GM23248 (cell line): Measurements from ENCODE around the gene TEX101. TPM values are rescaled to one million over a fixed set of nuclear protein-coding genes. Genes with fewer than 3 reads are reported as not detected.
"Not testable (repeated sequence)": the region's sequence is repeated elsewhere in the genome, so short reads cannot be mapped to it uniquely, and the experiment has no call there.

Source experiments
- DNase-seq: peaks from one replicate; pipeline ENCODE4 v3.0.0-alpha.2; 2015
- H2AFZ ChIP-seq: fragments of 200-600 bp; sonication (generic); 2 replicates; pipeline ENCODE4 v1.6.1; 2016; ENCODE audit warnings: antibody characterized with exemption
- H3F3A ChIP-seq: fragments of 200-600 bp; sonication (generic); 2 replicates; pipeline ENCODE4 v1.6.1; 2016; ENCODE audit warnings: mild to moderate bottlenecking, antibody characterized with exemption, mixed run types; ENCODE audit not compliant: insufficient read depth
- H3K27ac ChIP-seq: fragments of 200-600 bp; sonication (generic); 2 replicates; pipeline ENCODE4 v1.5.1; 2016; ENCODE audit warnings: mild to moderate bottlenecking
- H3K27me3 ChIP-seq: fragments of 200-600 bp; sonication (generic); replicated peaks from 2 replicates; pipeline ENCODE4 v1.6.1; 2016; ENCODE audit warnings: mild to moderate bottlenecking; ENCODE audit not compliant: insufficient read depth
- H3K36me3 ChIP-seq: fragments of 200-600 bp; sonication (generic); 2 replicates; pipeline ENCODE4 v1.6.1; 2016; ENCODE audit warnings: low read depth, mild to moderate bottlenecking
- H3K4me1 ChIP-seq: fragments of 200-600 bp; sonication (generic); 2 replicates; pipeline ENCODE4 v1.6.1; 2016; ENCODE audit warnings: mild to moderate bottlenecking; ENCODE audit not compliant: insufficient read depth
- H3K4me2 ChIP-seq: fragments of 200-600 bp; sonication (generic); one replicate; pipeline ENCODE4 v1.6.1; 2016; ENCODE audit warnings: mild to moderate bottlenecking; ENCODE audit not compliant: unreplicated experiment
- H3K4me3 ChIP-seq: fragments of 200-600 bp; sonication (generic); 2 replicates; pipeline ENCODE4 v1.5.1; 2016; ENCODE audit warnings: mild to moderate bottlenecking
- H3K79me2 ChIP-seq: fragments of 200-600 bp; sonication (generic); 2 replicates; pipeline ENCODE4 v1.6.1; 2016; ENCODE audit warnings: mild to moderate bottlenecking; ENCODE audit not compliant: insufficient read depth
- H3K9ac ChIP-seq: fragments of 200-600 bp; sonication (generic); 2 replicates; pipeline ENCODE4 v1.6.1; 2016; ENCODE audit warnings: mild to moderate bottlenecking
- H3K9me2 ChIP-seq: fragments of 200-600 bp; sonication (generic); 2 replicates; pipeline ENCODE4 v1.6.1; 2016; ENCODE audit warnings: mixed run types, mild to moderate bottlenecking, moderate library complexity; ENCODE audit not compliant: insufficient read depth
- H3K9me3 ChIP-seq: fragments of 200-600 bp; sonication (generic); one replicate; pipeline ENCODE4 v1.6.1; 2017; ENCODE audit warnings: low read depth
- H4K20me1 ChIP-seq: fragments of 200-600 bp; sonication (generic); 2 replicates; pipeline ENCODE4 v1.6.0; 2016; ENCODE audit not compliant: insufficient read depth
- EZH2 ChIP-seq: fragments of 200-600 bp; sonication (generic); IDR thresholded peaks from 2 replicates; pipeline ENCODE4 v1.6.1; 2018; ENCODE audit warnings: antibody characterized with exemption, mild to moderate bottlenecking; ENCODE audit not compliant: insufficient read depth, poor library complexity, severe bottlenecking
- EZH2phosphoT487 ChIP-seq: fragments of 200-600 bp; sonication (generic); IDR thresholded peaks from 2 replicates; pipeline ENCODE4 v1.6.1; 2018; ENCODE audit warnings: antibody characterized with exemption, moderate library complexity, mild to moderate bottlenecking, low read depth; ENCODE audit not compliant: insufficient read depth
- WGBS, 2 experiments: methylation state at CpG; one replicate each; pipeline ENCODE4 v1.1.6; 2015 to 2017; ENCODE audit warnings: low lambda C conversion rate in 2 of 2, low coverage in 1 of 2; ENCODE audit errors: missing lambda C conversion rate in 2 of 2; 5-methylcytosine and 5-hydroxymethylcytosine counted together
- in situ Hi-C: fragments of 300-500 bp; cut with MboI; formaldehyde crosslinking; loops from 2 replicates; pipeline ENCODE4 v1.15.0; 2020
- polyA plus RNA-seq: library from polyadenylated mRNA; unstranded; fragments of >200 nt; fragmentation: Nextera tagmentation; extraction: Ambion mirVana; gene quantifications from 2 replicates; pipeline ENCODE4 v1.2.1, GENCODE V29; 2016
- total RNA-seq: library from RNA; depleted of rRNA; stranded (reverse); fragments of >200 nt; shearing (Covaris generic); gene quantifications from 2 replicates; pipeline ENCODE4 v1.2.3, GENCODE V29; 2014; rRNA removed

The TEX101 gene, protein sequence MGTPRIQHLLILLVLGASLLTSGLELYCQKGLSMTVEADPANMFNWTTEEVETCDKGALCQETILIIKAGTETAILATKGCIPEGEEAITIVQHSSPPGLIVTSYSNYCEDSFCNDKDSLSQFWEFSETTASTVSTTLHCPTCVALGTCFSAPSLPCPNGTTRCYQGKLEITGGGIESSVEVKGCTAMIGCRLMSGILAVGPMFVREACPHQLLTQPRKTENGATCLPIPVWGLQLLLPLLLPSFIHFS
- total RNA-seq (not detected in 2 replicates), polyA plus RNA-seq (not detected in 2 replicates)

DNA sequence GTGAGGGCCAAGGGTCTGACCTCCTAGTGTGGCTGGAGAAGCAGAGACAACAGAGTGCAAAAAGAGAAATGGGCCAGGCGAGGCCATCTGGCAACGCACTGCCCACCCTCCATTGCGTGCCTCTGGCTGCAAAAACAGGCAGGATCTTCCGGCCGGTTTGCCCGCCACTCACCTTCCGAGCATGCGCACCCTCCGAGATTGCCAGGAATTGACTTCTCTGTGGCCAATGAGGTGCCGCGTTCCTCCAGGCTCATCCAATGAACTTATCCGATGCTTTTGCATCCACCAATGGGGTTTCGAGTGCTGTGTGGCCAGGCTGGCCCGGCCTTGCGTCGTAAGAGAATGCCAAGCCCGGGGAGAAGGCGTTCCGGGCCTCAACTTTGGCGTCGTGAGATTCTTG lies at the start of gene TEX101:
Gene TEX101, plus strand, starts transcription at position 337 of the 400 bp plus-strand sequence. CDS start 1,030 bp downstream, outside the sequence.
- 82% methylated on average over 21 of the region's 21 CpGs for WGBS, 2 experiments
- in situ Hi-C loops: loop anchor here (10.0 kb wide), 1 partner anchor 310 kb away; no protein-coding TSS in a partner anchor
- no peak within 1 kb of the TSS for H3K27ac ChIP-seq

DNA sequence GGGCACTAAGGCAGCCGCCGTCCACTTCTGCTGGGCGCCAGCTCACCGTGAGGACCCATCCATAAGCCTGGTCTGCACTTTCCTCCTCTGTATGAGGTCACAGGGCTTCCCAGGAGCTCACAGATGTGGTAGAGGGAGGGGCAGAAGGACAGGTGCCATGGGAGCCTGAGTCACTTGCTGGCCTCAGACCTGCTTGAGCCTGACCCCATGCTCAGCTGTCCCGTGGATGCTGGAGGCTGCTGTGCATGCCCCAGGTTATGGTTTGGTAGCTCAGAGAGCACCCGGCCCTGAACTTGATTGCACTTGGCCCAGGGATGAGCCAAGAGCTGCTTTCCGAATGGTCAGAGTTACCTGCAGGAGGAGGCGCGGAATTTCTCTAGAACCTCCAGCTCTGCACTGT lies 49.0 kb upstream of the TEX101 start:
- H3K4me2 ChIP-seq, DNase-seq, H2AFZ ChIP-seq, in situ Hi-C loops, H3K27ac ChIP-seq, H3K4me1 ChIP-seq, H3K79me2 ChIP-seq, H3K9ac ChIP-seq, H3K36me3 ChIP-seq, H3K4me3 ChIP-seq, H3F3A ChIP-seq, H3K9me2 ChIP-seq, H4K20me1 ChIP-seq, H3K9me3 ChIP-seq: not testable (repeated sequence)
- H3K27me3 ChIP-seq: peaks cover 16% of the 10 kb centered on the region
- WGBS, 2 experiments: 59 to 65% methylated on average over 5 of the region's 9 CpGs

More for the DNA sequence above, at the start of gene TEX101:
- Histone ChIP-seq H3K4me2 (no peak within 1 kb of the TSS), H3K9me3 (no peaks in the 10 kb centered on the region), H3K9me2 (no peaks in the 10 kb centered on the region), H3K4me3 (no peak within 1 kb of the TSS), H4K20me1 (no peaks in the 10 kb centered on the region), H3K36me3 (no peaks in the 10 kb centered on the region), H3K4me1 (no peaks in the 10 kb centered on the region), H3F3A (no peaks in the 10 kb centered on the region), H3K9ac (no peak within 1 kb of the TSS), H3K79me2 (no peaks in the 10 kb centered on the region), H2AFZ (no peak within 1 kb of the TSS), H3K27me3 (peaks cover 6% of the 10 kb centered on the region; the same call in 1 of the 2 replicates)
- no peak for TF ChIP-seq EZH2
- TF ChIP-seq EZH2phosphoT487: no peak
- no peak for DNase-seq

DNA sequence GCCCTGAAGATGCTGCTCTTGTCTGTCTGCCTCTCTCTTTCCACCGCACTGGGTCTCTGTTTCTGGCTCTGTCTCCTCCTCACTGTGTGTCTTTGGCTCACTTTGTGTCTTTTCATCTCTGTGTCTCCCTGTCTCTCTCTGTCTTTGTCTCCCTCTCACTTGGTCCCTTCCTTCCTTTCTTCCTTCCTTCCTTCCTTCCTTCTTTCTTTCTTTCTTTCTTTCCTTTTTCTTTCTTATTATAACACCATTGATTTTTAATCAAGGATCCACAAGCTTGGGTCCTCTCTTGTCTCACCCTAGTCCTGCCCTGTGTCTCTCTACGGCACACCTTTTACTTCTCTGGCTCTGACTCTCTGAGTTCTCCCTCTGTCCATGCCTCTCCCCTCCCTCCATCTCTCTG lies 46.9 kb upstream of the TEX101 start:
- no peak for DNase-seq
- H3K36me3 ChIP-seq: no peaks in the 10 kb centered on the region
- H3K9ac ChIP-seq: no peak overlapping the region
- no peak overlapping the region for H3K4me2 ChIP-seq
- in situ Hi-C loops: no loop called here
- H3K9me2 ChIP-seq: no peaks in the 10 kb centered on the region
- TF ChIP-seq EZH2 (no peak), EZH2phosphoT487 (no peak)
- H3K4me3 ChIP-seq: no peak overlapping the region
- peaks cover 22% of the 10 kb centered on the region for H3K27me3 ChIP-seq
- H3K79me2 ChIP-seq: no peaks in the 10 kb centered on the region
- no peak overlapping the region for H2AFZ ChIP-seq
- H3K4me1 ChIP-seq: no peaks in the 10 kb centered on the region
- no peaks in the 10 kb centered on the region for H3F3A ChIP-seq
- no peaks in the 10 kb centered on the region for H3K9me3 ChIP-seq
- 53 to 61% methylated on average over 2 of the region's 2 CpGs for WGBS, 2 experiments
- no peak overlapping the region for H3K27ac ChIP-seq
- no peaks in the 10 kb centered on the region for H4K20me1 ChIP-seq

DNA sequence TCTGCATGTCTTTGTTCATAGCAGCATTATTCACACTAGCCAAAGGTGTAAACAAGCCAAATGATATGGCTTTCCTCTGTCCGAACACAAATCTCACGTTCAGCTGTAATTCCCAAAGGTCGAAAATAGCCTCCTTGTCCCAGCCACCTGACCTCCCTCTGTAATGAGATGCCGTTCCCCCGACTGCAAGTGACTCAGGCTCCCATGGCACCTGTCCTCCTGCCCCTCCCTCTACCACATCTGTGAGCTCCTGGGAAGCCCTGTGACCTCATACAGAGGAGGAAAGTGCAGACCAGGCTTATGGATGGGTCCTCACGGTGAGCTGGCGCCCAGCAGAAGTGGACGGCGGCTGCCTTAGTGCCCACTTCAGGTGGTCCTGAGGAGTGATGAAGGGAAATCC lies 45.8 kb upstream of the TEX101 start:
- H3K4me2 ChIP-seq, in situ Hi-C loops, H3K36me3 ChIP-seq, H3K9ac ChIP-seq, DNase-seq, H3K4me3 ChIP-seq, H3K9me3 ChIP-seq, H3K27ac ChIP-seq, H3K4me1 ChIP-seq, H3K79me2 ChIP-seq, H3K9me2 ChIP-seq, H2AFZ ChIP-seq, H4K20me1 ChIP-seq, H3F3A ChIP-seq: not testable (repeated sequence)
- H3K27me3 ChIP-seq: peaks cover 22% of the 10 kb centered on the region
- 63 to 71% methylated on average over 5 to 7 of the region's 9 CpGs for WGBS, 2 experiments

DNA sequence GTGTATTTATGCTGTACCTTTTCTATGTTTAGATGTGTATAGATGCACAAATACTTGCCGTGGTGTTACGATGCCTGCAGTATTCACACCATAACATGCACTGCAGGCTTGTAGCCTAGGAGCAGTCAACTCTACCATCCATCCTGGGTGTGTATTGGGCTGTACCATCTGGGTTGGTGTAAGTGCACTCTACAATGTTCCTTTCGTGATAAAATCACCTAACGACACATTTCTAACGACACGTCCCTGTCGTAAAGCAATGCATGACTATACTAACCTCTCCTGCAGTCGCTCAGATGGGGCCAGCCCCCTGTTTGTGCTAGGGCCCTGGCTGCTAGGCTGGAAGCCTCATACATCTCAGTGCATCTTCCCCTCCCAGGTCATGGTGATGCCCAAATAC lies 42.8 kb upstream of the TEX101 start:
- no peak for DNase-seq
- Histone ChIP-seq H3K36me3 (no peaks in the 10 kb centered on the region), H3K9ac (no peak overlapping the region), H3K4me2 (no peak overlapping the region), H3K79me2 (no peaks in the 10 kb centered on the region), H3K9me2 (no peaks in the 10 kb centered on the region), H3K9me3 (no peaks in the 10 kb centered on the region), H3F3A (no peaks in the 10 kb centered on the region), H4K20me1 (no peaks in the 10 kb centered on the region), H3K4me1 (no peaks in the 10 kb centered on the region), H3K4me3 (no peak overlapping the region), H3K27me3 (peaks cover 12% of the 10 kb centered on the region), H3K27ac (no peak overlapping the region), H2AFZ (no peak overlapping the region)
- in situ Hi-C loops: no loop called here
- WGBS, 2 experiments: 60 to 65% methylated on average over 8 of the region's 8 CpGs
- TF ChIP-seq EZH2phosphoT487 (no peak), EZH2 (no peak)
